Right renal cortex interstitium (tissue), 3 donors: ENCODE results near the gene KRTAP19-5. TPM values are rescaled to one million over a fixed set of nuclear protein-coding genes. Genes with fewer than 3 reads are reported as not detected.
"Not testable (repeated sequence)": the region's sequence is repeated elsewhere in the genome, so short reads cannot be mapped to it uniquely, and the experiment has no call there.

Experiments
- DNase-seq, 3 donors: peaks; one replicate each; pipeline ENCODE4 v3.0.0-alpha.2; 2013; ENCODE audit warnings: low read depth in 3 of 3, low spot score in 2 of 3
- polyA plus RNA-seq, 3 donors: library from polyadenylated mRNA; unstranded; fragments of 120-200 nt; gene quantifications; one replicate each; pipeline ENCODE4 v1.2.1, GENCODE V29; 2013; ENCODE audit not compliant: insufficient read length in 3 of 3

Gene KRTAP19-5
- not detected for polyA plus RNA-seq

GRCh38 chr21:30502041-30502440 lies at the start of gene KRTAP19-5:
Gene KRTAP19-5, minus strand, starts transcription at chr21:30502141. Its CDS starts 51 bp downstream, at chr21:30502090.
- DNase-seq: no peak

GRCh38 chr21:30541764-30542163 lies 39.8 kb upstream of the KRTAP19-5 start, which contains the start of gene KRTAP19-6:
Gene KRTAP19-6, minus strand, starts transcription at chr21:30541864. Its CDS starts 31 bp downstream, at chr21:30541833.
- DNase-seq: no peak

- no peak for DNase-seq
Observed at GRCh38 chr21:30518876-30519275, 16.9 kb upstream of the KRTAP19-5 start.

- no peak for DNase-seq
Observed at GRCh38 chr21:30515681-30516080, 13.7 kb upstream of the KRTAP19-5 start.

- not testable (repeated sequence) for DNase-seq
Observed at GRCh38 chr21:30505621-30506205, 3.8 kb upstream of the KRTAP19-5 start.

GRCh38 chr21:30497065-30497464 lies 4.9 kb downstream of the KRTAP19-5 start, which contains the start of gene KRTAP19-4:
Gene KRTAP19-4, minus strand, starts transcription at chr21:30497165. Its CDS starts 55 bp downstream, at chr21:30497110.
- DNase-seq: no peak

- DNase-seq: no peak
Observed at GRCh38 chr21:30491963-30492428, 9.9 kb downstream of the KRTAP19-5 start, which contains the start of gene KRTAP19-3. Gene KRTAP19-3, minus strand, starts transcription at chr21:30492013. Its CDS starts 56 bp downstream, at chr21:30491957.

GRCh38 chr21:30487336-30487735 lies 14.6 kb downstream of the KRTAP19-5 start, which contains the start of gene KRTAP19-2:
Gene KRTAP19-2, minus strand, starts transcription at chr21:30487436. Its CDS starts 88 bp downstream, at chr21:30487348.
- DNase-seq: no peak

GRCh38 chr21:30486180-30486579 lies 15.8 kb downstream of the KRTAP19-5 start:
- DNase-seq: no peak

- DNase-seq: no peak
Observed at GRCh38 chr21:30482130-30482529, 19.8 kb downstream of the KRTAP19-5 start.

- DNase-seq: no peak
Observed at GRCh38 chr21:30480145-30480544, 21.8 kb downstream of the KRTAP19-5 start, which contains the start of gene KRTAP19-1. Gene KRTAP19-1, minus strand, starts transcription at chr21:30480367. Its CDS starts 50 bp downstream, at chr21:30480317.

GRCh38 chr21:30479259-30479658 lies 22.7 kb downstream of the KRTAP19-5 start:
- no peak for DNase-seq

- no peak for DNase-seq
Observed at GRCh38 chr21:30478004-30478403, 23.9 kb downstream of the KRTAP19-5 start.

GRCh38 chr21:30468900-30469714 lies 32.8 kb downstream of the KRTAP19-5 start:
- no peak for DNase-seq

- no peak for DNase-seq
Observed at GRCh38 chr21:30463713-30464112, 38.2 kb downstream of the KRTAP19-5 start.

Other genes starting within 250 kb of the KRTAP19-5 start
- gene KRTAP24-1, start 219.2 kb downstream of the KRTAP19-5 start, polyA plus RNA-seq: not detected
- gene KRTAP25-1, start 212.6 kb downstream of the KRTAP19-5 start, polyA plus RNA-seq: not detected
- not detected for gene KRTAP26-1, start 181.8 kb downstream of the KRTAP19-5 start, polyA plus RNA-seq
- not detected for gene KRTAP27-1, start 164.4 kb downstream of the KRTAP19-5 start, polyA plus RNA-seq
- not detected for gene KRTAP23-1, start 153.5 kb downstream of the KRTAP19-5 start, polyA plus RNA-seq
- gene KRTAP13-2, start 129.9 kb downstream of the KRTAP19-5 start, polyA plus RNA-seq: not detected
- not detected for gene KRTAP13-1, start 106.1 kb downstream of the KRTAP19-5 start, polyA plus RNA-seq
- gene KRTAP13-3, start 76.2 kb downstream of the KRTAP19-5 start, polyA plus RNA-seq: not detected
- gene KRTAP13-4, start 71.9 kb downstream of the KRTAP19-5 start, polyA plus RNA-seq: not detected
- gene KRTAP15-1, start 61.9 kb downstream of the KRTAP19-5 start, polyA plus RNA-seq: not detected
- gene KRTAP19-1, start 21.8 kb downstream of the KRTAP19-5 start, polyA plus RNA-seq: not detected
- gene KRTAP19-2, start 14.7 kb downstream of the KRTAP19-5 start, polyA plus RNA-seq: not detected
- not detected for gene KRTAP19-3, start 10.1 kb downstream of the KRTAP19-5 start, polyA plus RNA-seq
- gene KRTAP19-4, start 5.0 kb downstream of the KRTAP19-5 start, polyA plus RNA-seq: not detected
- gene KRTAP19-6, start 39.7 kb upstream of the KRTAP19-5 start, polyA plus RNA-seq: not detected
- not detected for gene KRTAP19-7, start 59.2 kb upstream of the KRTAP19-5 start, polyA plus RNA-seq
- gene KRTAP22-2, start 88.3 kb upstream of the KRTAP19-5 start, polyA plus RNA-seq: not detected
- not detected for gene KRTAP6-3, start 90.3 kb upstream of the KRTAP19-5 start, polyA plus RNA-seq
- gene KRTAP6-2, start 96.8 kb upstream of the KRTAP19-5 start, polyA plus RNA-seq: not detected
- not detected for gene KRTAP22-1, start 98.9 kb upstream of the KRTAP19-5 start, polyA plus RNA-seq
- not detected for gene KRTAP6-1, start 111.8 kb upstream of the KRTAP19-5 start, polyA plus RNA-seq
- gene KRTAP20-1, start 114.3 kb upstream of the KRTAP19-5 start, polyA plus RNA-seq: not detected
- not detected for gene KRTAP20-4, start 118.5 kb upstream of the KRTAP19-5 start, polyA plus RNA-seq
- gene KRTAP20-2, start 133.1 kb upstream of the KRTAP19-5 start, polyA plus RNA-seq: not detected
- not detected for gene KRTAP20-3, start 140.7 kb upstream of the KRTAP19-5 start, polyA plus RNA-seq
- gene KRTAP21-3, start 216.6 kb upstream of the KRTAP19-5 start, polyA plus RNA-seq: not detected
- gene KRTAP21-2, start 245.1 kb upstream of the KRTAP19-5 start, polyA plus RNA-seq: not detected